Measurements from ENCODE around the gene MTIF2. TPM values are rescaled to one million over a fixed set of nuclear protein-coding genes. Genes with fewer than 3 reads are reported as not detected.
"Not testable (repeated sequence)": the region's sequence is repeated elsewhere in the genome, so short reads cannot be mapped to it uniquely, and the experiment has no call there.

Gene MTIF2
- total RNA-seq, 1 experiment from 2014 or later = 49.4 TPM

- DNase-seq (ENCODE audit: low read depth) = no peak
Observed at GRCh38 chr2:55204536-55204935, 64.5 kb downstream of the MTIF2 start.

- DNase-seq (ENCODE audit: low read depth) = no peak
Observed at GRCh38 chr2:55200416-55200815, 68.6 kb downstream of the MTIF2 start.

DNA sequence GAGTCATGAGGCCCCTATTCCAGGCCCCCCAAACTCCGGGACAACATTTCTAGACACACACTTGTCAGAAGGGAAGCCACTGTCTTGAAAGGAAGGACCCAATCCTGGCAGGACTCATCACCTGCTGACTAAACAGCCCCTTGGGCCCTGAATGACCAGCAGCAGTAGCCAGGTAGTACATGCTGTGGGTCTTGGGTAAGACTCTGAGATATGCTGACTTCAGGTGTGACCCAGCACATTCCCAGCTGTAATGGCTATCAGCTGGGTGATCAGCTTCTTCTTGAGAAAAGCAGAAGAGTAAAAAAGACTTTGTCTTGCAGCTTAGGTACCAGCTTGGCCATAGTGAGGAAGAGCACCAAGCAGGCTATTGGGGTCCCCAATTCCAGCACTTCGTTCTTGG, 72.5 kb downstream of the MTIF2 start:
- DNase-seq (ENCODE audit: low read depth) = no peak

GRCh38 chr2:55191888-55192287, 77.1 kb downstream of the MTIF2 start:
- not testable (repeated sequence) for DNase-seq (ENCODE audit: low read depth)

- DNase-seq (ENCODE audit: low read depth) = not testable (repeated sequence)
Observed at GRCh38 chr2:55186837-55187236, 82.2 kb downstream of the MTIF2 start.

Small RNA genes lying within 50 kb of the gene (small RNA-seq; reads per million reads assigned to genes)
- gene RF00019 = not detected

Other genes with a start within 250 kb of the MTIF2 start
- gene RTN4, start 218.8 kb downstream of the MTIF2 start, total RNA-seq (2014; rRNA removed; shearing (Covaris generic)) = 204 and 295 TPM in 2 replicates
- 3.8 and 4.7 TPM in 2 replicates for gene CLHC1, start 36.9 kb downstream of the MTIF2 start, total RNA-seq (2014; rRNA removed; shearing (Covaris generic))
- gene RPS27A, start 36.5 kb downstream of the MTIF2 start, total RNA-seq (2014; rRNA removed; shearing (Covaris generic)) = 1,089 and 1,323 TPM in 2 replicates
- gene CCDC88A, start 150.6 kb upstream of the MTIF2 start, total RNA-seq (2014; rRNA removed; shearing (Covaris generic)) = 26.4 and 28.5 TPM in 2 replicates